OCI-LY3 (cell line): ENCODE measurements around the gene PIGT.

ENCODE experiments used
- CTCF ChIP-seq: fragments of 200-600, 300-600 bp; sonication (generic); IDR thresholded peaks from 2 replicates; pipeline ENCODE4 v1.5.1; 2014; ENCODE audit warnings: antibody characterized with exemption, low read length, low read depth
- EZH2phosphoT487 ChIP-seq: fragments of 200-600 bp; shearing (Covaris generic); IDR thresholded peaks from 2 replicates; pipeline ENCODE4 v1.6.1; 2018; ENCODE audit warnings: antibody characterized with exemption, mixed run types, low read depth

- no peak for TF ChIP-seq CTCF
- no peak for TF ChIP-seq EZH2phosphoT487
These were observed 49.7 kb downstream of the PIGT start for GRCh38 chr20:45465491-45466266.
